Uterus (tissue), 2 donors: ENCODE measurements around the gene SHC2.
"Not testable (repeated sequence)": the region's sequence is repeated elsewhere in the genome, so short reads cannot be mapped to it uniquely, and the experiment has no call there.

Source experiments
- POLR2A ChIP-seq, 2 donors: fragments of 450-650 bp; IDR thresholded peaks; one replicate each; pipeline ENCODE4 v1.6.1; 2016; ENCODE audit warnings: antibody characterized with exemption in 2 of 2, mild to moderate bottlenecking in 1 of 2, moderate library complexity in 1 of 2
- TF ChIP-seq, protein P1 (sequence below), 4 experiments: fragments of 200-600 bp in 2 of 4; fragments of 450-650 bp in 2 of 4; sonication (generic) in 2 of 4; IDR thresholded peaks; one replicate each; pipeline ENCODE4 v1.5.1; 2016 to 2019; ENCODE audit warnings: antibody characterized with exemption in 4 of 4, mild to moderate bottlenecking in 2 of 4, moderate library complexity in 1 of 4

DNA sequence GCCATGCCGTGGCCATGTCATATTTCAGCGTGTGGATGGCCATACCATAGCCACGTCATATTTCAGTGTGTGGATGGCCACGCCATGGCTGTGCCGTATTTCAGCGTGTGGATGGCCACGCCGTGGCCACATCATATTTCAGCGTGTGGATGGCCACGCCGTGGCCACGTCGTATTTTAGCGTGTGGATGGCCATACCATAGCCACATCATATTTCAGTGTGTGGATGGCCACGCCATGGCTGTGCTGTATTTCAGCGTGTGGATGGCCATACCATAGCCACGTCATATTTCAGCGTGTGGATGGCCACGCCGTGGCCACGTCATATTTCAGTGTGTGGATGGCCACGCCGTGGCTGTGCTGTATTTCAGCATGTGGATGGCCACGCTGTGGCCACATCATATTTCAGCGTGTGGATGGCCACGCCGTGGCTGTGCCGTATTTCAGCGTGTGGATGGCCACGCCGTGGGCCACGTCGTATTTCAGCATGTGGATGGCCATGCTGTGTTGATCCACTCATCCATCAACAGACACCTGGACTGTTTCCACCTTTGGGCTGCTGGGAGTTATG is 9.8 kb downstream of the SHC2 start:
- TF ChIP-seq, protein P1, sequence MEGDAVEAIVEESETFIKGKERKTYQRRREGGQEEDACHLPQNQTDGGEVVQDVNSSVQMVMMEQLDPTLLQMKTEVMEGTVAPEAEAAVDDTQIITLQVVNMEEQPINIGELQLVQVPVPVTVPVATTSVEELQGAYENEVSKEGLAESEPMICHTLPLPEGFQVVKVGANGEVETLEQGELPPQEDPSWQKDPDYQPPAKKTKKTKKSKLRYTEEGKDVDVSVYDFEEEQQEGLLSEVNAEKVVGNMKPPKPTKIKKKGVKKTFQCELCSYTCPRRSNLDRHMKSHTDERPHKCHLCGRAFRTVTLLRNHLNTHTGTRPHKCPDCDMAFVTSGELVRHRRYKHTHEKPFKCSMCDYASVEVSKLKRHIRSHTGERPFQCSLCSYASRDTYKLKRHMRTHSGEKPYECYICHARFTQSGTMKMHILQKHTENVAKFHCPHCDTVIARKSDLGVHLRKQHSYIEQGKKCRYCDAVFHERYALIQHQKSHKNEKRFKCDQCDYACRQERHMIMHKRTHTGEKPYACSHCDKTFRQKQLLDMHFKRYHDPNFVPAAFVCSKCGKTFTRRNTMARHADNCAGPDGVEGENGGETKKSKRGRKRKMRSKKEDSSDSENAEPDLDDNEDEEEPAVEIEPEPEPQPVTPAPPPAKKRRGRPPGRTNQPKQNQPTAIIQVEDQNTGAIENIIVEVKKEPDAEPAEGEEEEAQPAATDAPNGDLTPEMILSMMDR (IDR thresholded peaks at IDR 0.05), result not testable (repeated sequence)
- TF ChIP-seq POLR2A (IDR thresholded peaks at IDR 0.05), result not testable (repeated sequence)
